HG02840 (cell line): ENCODE results near the gene SLC4A5.
"Not testable (repeated sequence)": the region's sequence is repeated elsewhere in the genome, so short reads cannot be mapped to it uniquely, and the experiment has no call there.

ENCODE experiments used
- ATAC-seq: cut with Tn5 transposase; IDR thresholded peaks from one replicate; pipeline ENCODE4 v1.9.1; 2021; ENCODE audit warnings: mild to moderate bottlenecking, moderate library complexity, moderate number of reproducible peaks; ENCODE audit not compliant: unreplicated experiment, low FRiP score

SLC4A5 gene

GRCh38 chr2:74206180-74206688 lies 137.0 kb downstream of the SLC4A5 start:
- peak; percentile 77 for ATAC-seq

- ATAC-seq: no peak
Observed at GRCh38 chr2:74205596-74205995, 137.6 kb downstream of the SLC4A5 start.

DNA sequence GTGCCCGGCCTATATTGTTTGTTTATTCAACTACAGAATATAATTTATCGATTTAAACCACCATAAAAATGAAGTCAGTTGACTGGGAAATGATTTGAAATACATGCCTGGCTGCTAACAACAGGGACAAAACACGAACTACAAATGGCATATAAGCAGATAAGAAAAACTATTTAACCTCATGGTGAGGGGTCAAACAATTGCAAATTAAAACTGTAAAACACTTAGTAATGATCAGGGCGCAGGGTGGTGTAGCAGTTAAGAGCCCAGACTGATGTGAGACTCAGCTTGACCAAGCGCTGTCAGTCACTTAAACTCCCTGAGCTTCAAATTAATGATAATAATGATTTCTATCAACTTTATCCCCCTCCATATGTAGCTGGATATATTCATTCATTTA lies 138.1 kb downstream of the SLC4A5 start:
- ATAC-seq: no peak

DNA sequence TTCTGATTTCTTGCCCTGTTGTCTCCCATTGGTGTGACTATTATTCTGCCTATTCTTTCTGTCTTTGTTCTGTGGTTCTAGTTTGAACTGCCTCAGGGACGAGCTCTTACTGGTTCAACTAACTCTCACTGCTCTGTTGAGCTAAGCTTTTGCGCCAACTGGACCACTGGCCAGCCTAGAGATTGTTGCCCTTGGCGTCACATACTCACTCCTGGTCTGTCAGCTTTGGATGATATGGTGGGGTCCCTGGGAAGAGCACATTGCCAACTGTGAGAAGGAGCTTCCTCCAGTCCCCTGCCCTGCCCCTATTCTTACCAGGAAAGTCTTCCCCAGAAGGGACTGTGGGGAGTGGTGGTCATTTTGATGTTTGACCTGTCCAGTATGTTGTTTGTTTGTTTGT lies 138.8 kb downstream of the SLC4A5 start:
- no peak for ATAC-seq

DNA sequence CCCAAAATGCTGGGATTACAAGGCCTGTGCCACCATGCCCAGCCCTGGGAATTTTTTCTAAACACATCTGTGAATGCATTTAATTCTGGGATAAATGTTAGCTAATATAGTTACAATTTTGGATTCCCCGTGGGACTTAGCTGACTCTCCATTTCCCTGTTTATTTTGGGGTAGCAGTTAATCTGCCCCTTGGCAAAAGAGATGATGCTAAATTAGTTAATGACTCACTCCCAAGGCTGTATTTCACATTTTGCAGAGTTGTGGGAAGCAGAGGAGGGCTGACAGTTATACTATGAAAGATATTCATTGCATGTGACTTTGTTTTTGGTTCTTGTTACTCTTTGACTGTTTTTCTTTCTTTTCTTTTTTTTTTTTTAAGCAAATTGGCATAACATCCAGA lies 141.6 kb downstream of the SLC4A5 start:
- no peak for ATAC-seq

DNA sequence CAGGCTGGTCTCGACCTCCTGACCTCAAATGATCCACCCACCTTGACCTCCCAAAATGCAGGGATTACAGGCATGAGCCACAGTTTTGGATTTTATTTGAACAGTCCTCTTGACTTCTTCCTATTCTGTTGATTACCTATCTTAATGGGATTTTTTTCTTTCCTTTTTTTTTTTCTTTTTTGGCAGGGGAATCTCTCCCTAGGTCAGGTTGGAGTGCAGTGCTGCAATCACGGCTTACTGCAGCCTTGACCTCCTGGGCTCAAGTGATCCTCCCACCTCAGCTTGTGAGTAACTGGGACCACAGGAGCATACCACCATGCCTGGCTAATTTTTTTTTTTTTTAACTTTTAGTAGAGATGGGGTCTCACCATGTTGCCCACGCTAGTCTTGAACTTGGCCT lies 142.0 kb downstream of the SLC4A5 start:
- ATAC-seq: no peak

- ATAC-seq: no peak
Observed at GRCh38 chr2:74199871-74200305, 143.3 kb downstream of the SLC4A5 start.

DNA sequence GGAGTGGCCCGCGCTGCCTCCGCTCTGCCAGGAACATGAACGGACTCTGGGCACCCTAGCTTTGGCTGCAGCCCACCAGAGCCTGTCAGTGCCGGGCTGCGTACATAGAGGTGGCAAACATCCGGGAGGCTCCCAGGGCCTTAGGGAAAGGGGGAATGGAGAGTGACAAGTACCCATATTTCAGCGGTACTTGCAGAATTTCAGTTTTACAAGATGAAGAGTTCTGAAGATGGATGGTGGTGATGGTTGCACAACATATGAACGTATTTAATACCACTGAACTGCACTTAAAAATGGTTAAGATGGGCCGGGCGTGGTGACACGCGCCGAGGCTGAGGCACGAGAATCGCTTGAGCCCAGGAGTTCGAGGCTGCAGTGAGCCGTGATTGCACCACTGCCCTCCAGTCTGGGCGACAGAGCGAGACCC lies 143.9 kb downstream of the SLC4A5 start:
- ATAC-seq: no peak

DNA sequence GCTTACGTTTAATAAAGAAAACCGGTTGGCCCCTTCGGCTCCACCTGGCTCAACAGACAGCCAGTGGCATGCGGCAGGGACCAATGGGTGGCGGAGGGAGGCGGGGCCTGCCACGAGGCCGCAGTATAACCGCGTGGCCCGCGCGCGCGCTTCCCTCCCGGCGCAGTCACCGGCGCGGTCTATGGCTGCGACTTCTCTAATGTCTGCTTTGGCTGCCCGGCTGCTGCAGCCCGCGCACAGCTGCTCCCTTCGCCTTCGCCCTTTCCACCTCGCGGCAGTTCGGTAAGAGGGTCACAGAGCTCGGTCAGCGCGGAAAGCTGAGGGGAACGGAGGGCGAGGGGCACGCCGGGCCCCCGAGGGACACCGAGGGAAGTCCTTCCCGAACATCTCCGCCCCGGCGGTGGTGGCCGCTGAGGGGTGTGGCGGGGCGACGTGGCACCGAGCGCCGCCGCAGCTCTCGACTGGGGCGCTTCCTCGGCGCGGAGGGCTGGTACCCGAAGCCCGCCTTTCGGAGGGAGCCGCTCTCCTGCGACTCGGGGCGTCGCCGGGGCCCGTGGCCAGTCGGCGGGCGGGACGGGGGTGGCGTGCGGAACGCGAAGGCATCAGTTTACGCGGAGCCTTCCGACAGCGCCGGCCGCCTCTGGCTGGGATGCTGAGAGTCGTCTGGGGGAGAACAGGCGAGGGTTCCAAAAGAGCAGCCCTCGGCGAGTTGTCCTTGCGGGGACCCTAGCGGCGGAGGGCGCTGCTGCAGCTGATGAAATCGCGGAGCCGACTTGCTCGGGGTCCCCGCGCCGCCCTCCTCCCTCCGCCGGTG lies 144.5 kb downstream of the SLC4A5 start, which contains the start of gene MTHFD2:
Gene MTHFD2 (plus strand): TSS at position 155 of the 814 bp plus-strand sequence. CDS start 27 bp downstream, at position 182.
- peak; percentile 93 for ATAC-seq

DNA sequence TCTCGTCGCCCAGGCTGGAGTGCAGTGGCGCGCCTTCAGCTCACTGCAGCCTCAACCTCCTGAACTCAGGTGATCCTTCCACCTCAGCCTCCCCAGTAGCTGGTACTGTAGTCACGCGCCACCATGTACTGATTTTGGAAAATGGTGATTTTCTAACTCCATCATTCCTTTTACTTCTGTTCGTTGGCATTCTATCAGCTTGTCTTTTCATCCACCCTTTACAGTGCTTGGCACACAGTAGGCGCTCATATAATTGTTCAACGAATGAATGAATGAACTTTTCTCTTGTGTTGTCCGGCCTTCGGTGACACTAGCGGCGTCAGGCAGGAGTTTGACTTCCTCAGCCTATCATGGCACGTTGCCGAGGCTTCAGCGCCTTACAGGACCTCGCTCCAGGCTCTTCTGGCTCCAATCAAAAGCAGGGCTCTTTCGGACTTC lies 145.2 kb downstream of the SLC4A5 start:
- ATAC-seq: no peak

DNA sequence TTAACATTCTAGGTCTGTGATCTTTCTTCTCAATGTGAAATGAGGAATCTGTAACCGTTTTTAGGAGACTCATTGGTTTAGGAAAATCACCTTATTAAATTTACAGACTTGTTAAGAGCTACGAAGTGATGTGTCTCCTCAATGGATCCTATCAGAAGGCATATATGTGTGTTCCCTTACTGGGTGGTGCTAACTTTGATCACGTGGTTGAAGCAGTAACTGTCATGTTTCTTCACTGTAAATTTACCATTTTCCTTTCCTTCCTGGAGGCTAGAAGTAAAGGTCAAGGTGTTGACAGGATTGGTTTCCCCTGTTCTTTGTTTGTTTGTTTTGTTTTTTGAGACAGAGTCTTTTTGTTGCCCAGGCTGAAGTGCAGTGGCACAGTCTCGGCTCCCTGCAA lies 146.2 kb downstream of the SLC4A5 start:
- ATAC-seq: no peak

- no peak for ATAC-seq
Observed at GRCh38 chr2:74194799-74195198, 148.4 kb downstream of the SLC4A5 start.

DNA sequence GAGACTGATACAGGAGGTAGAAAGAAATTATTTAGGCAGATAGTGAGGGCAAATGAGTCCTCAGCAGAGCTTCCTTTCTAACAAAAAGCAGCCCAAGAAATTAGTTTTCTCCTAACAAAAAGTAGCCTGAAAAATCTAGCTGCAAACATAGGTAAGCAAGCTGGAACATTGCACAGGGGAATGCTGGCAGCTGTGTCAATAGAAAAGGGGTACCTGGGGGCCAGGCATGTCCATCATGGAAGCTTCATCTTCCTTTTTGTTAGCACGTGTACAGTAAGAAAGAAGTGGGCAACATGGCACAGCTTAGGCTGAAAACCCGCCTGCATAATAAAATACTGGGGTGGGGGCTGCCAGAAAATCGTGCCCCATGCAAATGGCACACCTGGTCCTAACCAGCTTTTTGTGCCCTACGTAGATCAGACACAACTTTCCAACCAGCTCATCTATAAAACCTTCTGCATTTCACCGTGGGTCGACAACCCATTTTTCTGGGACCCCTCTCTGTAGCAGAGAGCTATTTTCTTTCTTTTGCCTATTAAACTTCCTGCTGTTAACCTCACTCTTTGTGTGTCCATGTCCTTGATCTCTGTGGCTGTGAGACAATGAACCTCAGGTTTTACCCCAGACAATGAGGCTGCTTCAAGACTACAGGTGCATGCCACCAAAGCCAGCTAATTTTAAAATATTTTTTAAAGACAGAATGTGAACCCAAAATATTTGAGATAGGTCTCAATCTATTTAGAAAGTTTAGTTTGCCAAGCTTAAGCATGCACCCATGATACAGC lies 151.4 kb downstream of the SLC4A5 start:
- ATAC-seq: no peak

- no peak for ATAC-seq
Observed at GRCh38 chr2:74188696-74189095, 154.5 kb downstream of the SLC4A5 start.

DNA sequence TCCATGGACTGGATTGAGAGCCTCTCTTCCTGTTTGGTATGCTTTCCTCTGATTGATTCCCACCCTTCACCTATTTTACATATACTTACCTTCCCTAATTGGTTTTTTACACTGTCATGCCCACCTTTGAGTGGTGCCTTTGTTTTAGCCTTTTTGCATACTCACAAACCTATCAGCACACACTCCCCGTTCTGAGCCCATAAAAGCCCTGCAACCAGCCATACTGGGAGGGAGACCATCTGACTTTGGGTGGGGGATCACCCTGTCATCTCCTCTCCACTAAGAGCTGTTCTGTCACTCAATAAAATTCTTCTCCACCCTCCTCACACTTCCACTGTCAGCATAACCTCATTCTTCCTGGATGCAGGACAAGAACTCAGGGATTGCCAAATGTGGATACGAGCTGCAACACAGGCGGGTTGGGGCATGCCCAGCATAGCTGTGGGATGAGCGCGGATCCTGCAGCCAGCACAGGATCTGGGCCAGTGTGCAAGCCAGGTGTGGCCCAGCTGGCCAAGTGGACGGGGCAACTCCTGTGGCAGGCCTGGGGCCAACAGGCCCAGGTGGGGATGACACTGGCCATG lies 155.1 kb downstream of the SLC4A5 start:
- ATAC-seq: no peak

GRCh38 chr2:74186706-74187105 lies 156.5 kb downstream of the SLC4A5 start:
- ATAC-seq: not testable (repeated sequence)

DNA sequence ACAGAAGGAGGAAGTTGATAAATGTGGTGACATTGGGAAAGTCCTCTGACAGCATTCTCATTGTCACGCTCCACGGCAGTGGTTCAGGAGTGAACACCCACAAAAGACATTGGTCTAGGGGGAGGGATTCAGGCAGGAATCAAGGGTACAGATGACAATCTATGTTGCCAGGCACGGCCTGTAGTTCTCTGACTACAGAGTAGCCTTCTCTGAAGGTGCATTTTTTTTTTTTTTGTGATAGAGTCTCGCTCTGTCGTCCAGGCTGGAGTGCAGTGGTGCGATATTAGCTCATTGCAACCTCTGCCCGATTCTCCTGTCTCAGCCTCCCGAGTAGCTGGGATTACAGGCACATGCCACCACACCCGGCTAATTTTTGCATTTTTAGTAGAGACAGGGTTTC lies 157.2 kb downstream of the SLC4A5 start:
- peak; percentile 71 for ATAC-seq

GRCh38 chr2:74183878-74184277 lies 159.3 kb downstream of the SLC4A5 start:
- ATAC-seq: no peak

DNA sequence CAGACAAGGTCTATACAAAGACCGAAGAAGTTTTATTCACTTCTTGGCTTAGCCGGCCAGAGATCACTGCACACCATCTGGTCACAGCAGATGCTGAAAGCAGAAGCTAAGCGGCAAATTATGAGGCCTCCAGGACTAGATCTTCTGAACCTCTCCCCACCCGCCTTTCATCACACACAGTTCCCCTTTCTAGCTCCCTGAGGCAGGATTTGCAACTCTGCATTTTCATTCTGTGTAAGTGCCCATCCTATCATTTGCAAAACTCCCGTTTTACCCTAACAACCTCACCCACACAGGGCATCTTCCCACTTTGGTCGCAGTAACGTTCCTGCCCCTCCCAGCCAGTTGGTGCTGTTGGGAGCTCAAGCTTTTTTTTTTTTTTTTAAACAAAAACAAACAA lies 161.5 kb downstream of the SLC4A5 start:
- no peak for ATAC-seq

DNA sequence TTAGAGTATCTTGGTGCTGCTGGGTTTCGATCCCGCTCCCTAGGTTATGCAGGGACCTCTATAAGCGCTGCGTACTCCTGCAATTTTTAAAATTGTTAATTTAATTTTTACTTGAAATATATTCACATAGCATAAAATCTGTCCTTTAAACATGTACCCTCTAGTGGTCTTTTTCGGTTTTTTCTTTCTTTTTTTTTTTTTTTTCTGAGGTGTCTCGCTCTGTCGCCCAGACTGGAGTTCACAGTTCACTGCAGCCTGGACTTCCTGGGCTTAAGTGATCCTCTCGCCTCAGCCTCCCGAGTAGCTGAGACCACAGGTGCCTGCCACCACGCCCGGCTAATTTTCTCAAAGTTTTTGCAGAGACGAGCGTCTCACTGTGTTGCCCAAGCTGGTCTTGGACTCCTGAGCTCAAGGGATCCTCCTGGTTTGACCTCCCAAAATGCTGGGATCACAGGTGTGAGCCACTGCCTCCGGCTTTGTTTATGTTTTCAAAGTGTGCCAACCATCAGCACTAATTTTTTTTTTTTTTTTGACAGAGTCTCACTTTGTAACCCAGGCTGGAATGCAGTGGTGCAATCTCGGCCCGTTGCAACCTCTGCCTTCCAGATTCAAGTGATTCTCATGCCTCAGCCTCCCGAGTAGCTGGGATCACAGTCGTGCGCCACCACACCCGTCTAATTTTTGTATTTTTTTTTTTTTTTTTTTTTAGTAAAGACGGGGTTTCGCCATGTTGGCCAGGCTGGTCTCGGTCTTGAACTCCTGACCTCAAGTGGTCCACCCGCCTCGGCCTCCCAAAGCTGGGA lies 164.0 kb downstream of the SLC4A5 start:
- peak; percentile 7 for ATAC-seq
